Uterus (tissue), 4 donors: ENCODE measurements around the gene ATP11A. TPM values are rescaled to one million over a fixed set of nuclear protein-coding genes. Genes with fewer than 3 reads are reported as not detected.

Experiments
- DNase-seq, 2 donors: peaks; one replicate each; pipeline ENCODE4 v3.0.0-alpha.2; 2019 to 2020
- H3K27ac ChIP-seq, 2 donors: fragments of 200-600 bp; sonication (generic); 1 replicate in 1 of 2; 2 replicates in 1 of 2; pipeline ENCODE4 v1.5.1; 2016 to 2018
- H3K27me3 ChIP-seq, 2 donors: fragments of 200-600 bp; sonication (generic); one replicate each; pipeline ENCODE4 v1.5.1; 2018 to 2019; ENCODE audit warnings: control low read depth in 1 of 2
- H3K36me3 ChIP-seq, 2 donors: fragments of 200-600 bp; sonication (generic); one replicate each; pipeline ENCODE4 v1.5.1; 2019; ENCODE audit warnings: control low read depth in 1 of 2
- H3K4me1 ChIP-seq, 2 donors: fragments of 200-600 bp; sonication (generic); one replicate each; pipeline ENCODE4 v1.5.1; 2018 to 2019; ENCODE audit warnings: control low read depth in 1 of 2
- H3K4me3 ChIP-seq, 2 donors: fragments of 200-600 bp; sonication (generic); 1 replicate in 1 of 2; 2 replicates in 1 of 2; pipeline ENCODE4 v1.5.1; 2018 to 2019; ENCODE audit warnings: mild to moderate bottlenecking in 1 of 2
- H3K9me3 ChIP-seq, 2 donors: fragments of 200-600 bp; sonication (generic); one replicate each; pipeline ENCODE4 v1.5.1; 2019; ENCODE audit warnings: control low read depth in 1 of 2
- CTCF ChIP-seq, 4 experiments: fragments of 200-600 bp in 2 of 4; fragments of 450-650 bp in 2 of 4; sonication (generic) in 2 of 4; IDR thresholded peaks; one replicate each; pipeline ENCODE4 v1.5.1; 2016 to 2019; ENCODE audit warnings: antibody characterized with exemption in 4 of 4, mild to moderate bottlenecking in 2 of 4, moderate library complexity in 1 of 4
- POLR2A ChIP-seq, 2 donors: fragments of 450-650 bp; IDR thresholded peaks; one replicate each; pipeline ENCODE4 v1.6.1; 2016; ENCODE audit warnings: antibody characterized with exemption in 2 of 2, mild to moderate bottlenecking in 1 of 2, moderate library complexity in 1 of 2
- intact Hi-C: fragments of 100-400 bp; cut with DNase I; formaldehyde crosslinking; loops from one replicate; pipeline ENCODE4 v1.15.1; 2023; ENCODE audit warnings: low total_unique reads
- total RNA-seq, 4 donors: library from RNA; depleted of rRNA in 3 of 4; stranded (reverse); fragments of >200 nt in 3 of 4; gene quantifications; one replicate each; pipeline versions ENCODE4 v1.1.0 to v1.2.4, GENCODE V29; 2014 to 2023
- donor health status: DM: yes; HTN: yes; CAD: no.

ATP11A gene
- total RNA-seq, 4 donors from 2014 or later, result 12.8 to 149 (median 22.8) TPM

- H3K4me1 ChIP-seq, result no peaks in the 10 kb centered on the region
- H3K4me3 ChIP-seq, result no peak overlapping the region
- no peak overlapping the region for H3K27ac ChIP-seq
- intact Hi-C loops, result no loop called here
- DNase-seq, result no peak
- TF ChIP-seq CTCF (IDR thresholded peaks at IDR 0.05) (no peak), POLR2A (IDR thresholded peaks at IDR 0.05) (no peak)
- no peaks in the 10 kb centered on the region for H3K27me3 ChIP-seq
- no peaks in the 10 kb centered on the region for H3K9me3 ChIP-seq
- H3K36me3 ChIP-seq, result no peaks in the 10 kb centered on the region
Observed at GRCh38 chr13:112928972-112929782, 239.3 kb downstream of the ATP11A start.

GRCh38 chr13:112929783-112930055 lies 239.9 kb downstream of the ATP11A start:
- Histone ChIP-seq H3K9me3 (no peaks in the 10 kb centered on the region), H3K36me3 (no peaks in the 10 kb centered on the region), H3K27ac (no peak overlapping the region), H3K4me3 (no peak overlapping the region), H3K27me3 (no peaks in the 10 kb centered on the region), H3K4me1 (no peaks in the 10 kb centered on the region)
- intact Hi-C loops, result no loop called here
- no peak for DNase-seq
- no peak for TF ChIP-seq POLR2A (IDR thresholded peaks at IDR 0.05)
- TF ChIP-seq CTCF (IDR thresholded peaks at IDR 0.05), result no peak

- intact Hi-C loops, result no loop called here
- no peak for DNase-seq
- TF ChIP-seq CTCF (IDR thresholded peaks at IDR 0.05) (no peak), POLR2A (IDR thresholded peaks at IDR 0.05) (no peak)
Observed at GRCh38 chr13:112930192-112930591, 240.4 kb downstream of the ATP11A start.

GRCh38 chr13:112931028-112931934 lies 241.4 kb downstream of the ATP11A start:
- H3K4me3 ChIP-seq, result no peak overlapping the region
- DNase-seq, result no peak

More at GRCh38 chr13:112930192-112930591, 240.4 kb downstream of the ATP11A start:
- Histone ChIP-seq H3K4me1 (no peaks in the 10 kb centered on the region), H3K27me3 (no peaks in the 10 kb centered on the region), H3K36me3 (no peaks in the 10 kb centered on the region), H3K4me3 (no peak overlapping the region), H3K27ac (no peak overlapping the region), H3K9me3 (no peaks in the 10 kb centered on the region)

More at GRCh38 chr13:112931028-112931934, 241.4 kb downstream of the ATP11A start:
- H3K4me1 ChIP-seq, result no peaks in the 10 kb centered on the region
- TF ChIP-seq CTCF (IDR thresholded peaks at IDR 0.05), result peak in 2 of 4 experiments; percentile 14
- no peak for TF ChIP-seq POLR2A (IDR thresholded peaks at IDR 0.05)
- intact Hi-C loops, result no loop called here
- H3K27me3 ChIP-seq, result no peaks in the 10 kb centered on the region
- no peaks in the 10 kb centered on the region for H3K9me3 ChIP-seq
- H3K36me3 ChIP-seq, result no peaks in the 10 kb centered on the region
- H3K27ac ChIP-seq, result no peak overlapping the region
